Fibroblast of the aortic adventitia (primary cell): ENCODE results near the gene BBS2. TPM values are rescaled to one million over a fixed set of nuclear protein-coding genes. Genes with fewer than 3 reads are reported as not detected.
A peak's percentile ranks its signal among the peaks of the same experiment; 100 is the strongest.

Experiments used
- DNase-seq: peaks from one replicate; pipeline ENCODE4 v3.0.0-alpha.2; 2010; ENCODE audit warnings: low read depth
- H3K4me3 ChIP-seq: 2 replicates; pipeline ENCODE4 v1.5.1; 2011; ENCODE audit warnings: low read depth, mild to moderate bottlenecking, control low read depth, low read length, moderate library complexity
- CTCF ChIP-seq: IDR thresholded peaks from 2 replicates; pipeline ENCODE4 v1.5.1; 2011; ENCODE audit warnings: mild to moderate bottlenecking, low read length, control low read depth, inconsistent platforms; ENCODE audit not compliant: insufficient read depth
- total RNA-seq: library from RNA; depleted of rRNA; stranded (reverse); fragments of >200 nt; gene quantifications from 2 replicates; pipeline ENCODE4 v1.2.3, GENCODE V29; 2012; ENCODE audit warnings: low replicate concordance

Gene BBS2
- total RNA-seq, 1 donor = 58.9 TPM

GRCh38 chr16:56530872-56531271 is 11.0 kb upstream of the BBS2 start:
- no peak overlapping the region for H3K4me3 ChIP-seq
- peak; percentile 40 for DNase-seq
- TF ChIP-seq CTCF = no peak

GRCh38 chr16:56525236-56525635 is 5.4 kb upstream of the BBS2 start:
- no peak for TF ChIP-seq CTCF
- H3K4me3 ChIP-seq = no peak overlapping the region
- peak; percentile 56 for DNase-seq

- no peak for DNase-seq
- peak overlapping the region; percentile 93 for H3K4me3 ChIP-seq
- no peak for TF ChIP-seq CTCF
These were observed 390 bp upstream of the BBS2 start for GRCh38 chr16:56520251-56520577.

GRCh38 chr16:56518425-56518824 is 1.4 kb downstream of the BBS2 start:
- DNase-seq = no peak
- H3K4me3 ChIP-seq = no peak overlapping the region
- TF ChIP-seq CTCF = no peak

- DNase-seq = no peak
- no peak overlapping the region for H3K4me3 ChIP-seq
- TF ChIP-seq CTCF = no peak
These were observed 2.6 kb downstream of the BBS2 start for GRCh38 chr16:56517206-56517605.

- no peak for TF ChIP-seq CTCF
- H3K4me3 ChIP-seq = no peak overlapping the region
- no peak for DNase-seq
These were observed 4.2 kb downstream of the BBS2 start for GRCh38 chr16:56515665-56516064.

- no peak overlapping the region for H3K4me3 ChIP-seq
- DNase-seq = no peak
- TF ChIP-seq CTCF = no peak
These were observed 5.0 kb downstream of the BBS2 start for GRCh38 chr16:56514845-56515244.
